ENCODE measurements around the gene TMC1.

TMC1 gene

GRCh38 chr9:72575666-72576065 lies 54.3 kb downstream of the TMC1 start:
- DNase-seq (ENCODE audit: low spot score): no peak

- no peak for DNase-seq (ENCODE audit: low spot score)
Measured at GRCh38 chr9:72576087-72576486, 54.7 kb downstream of the TMC1 start.

GRCh38 chr9:72577212-72577753 lies 55.9 kb downstream of the TMC1 start:
- no peak for DNase-seq (ENCODE audit: low spot score)

- no peak for DNase-seq (ENCODE audit: low spot score)
Measured at GRCh38 chr9:72579190-72579589, 57.8 kb downstream of the TMC1 start.

GRCh38 chr9:72579880-72580550 lies 58.6 kb downstream of the TMC1 start:
- DNase-seq (ENCODE audit: low spot score): no peak

GRCh38 chr9:72581694-72582093 lies 60.3 kb downstream of the TMC1 start:
- DNase-seq (ENCODE audit: low spot score): no peak

- no peak for DNase-seq (ENCODE audit: low spot score)
Measured at GRCh38 chr9:72583370-72583769, 62.0 kb downstream of the TMC1 start.

GRCh38 chr9:72586388-72587130 lies 65.2 kb downstream of the TMC1 start:
- peak; percentile 53 for DNase-seq (ENCODE audit: low spot score)

- no peak for DNase-seq (ENCODE audit: low spot score)
Measured at GRCh38 chr9:72588336-72588735, 66.9 kb downstream of the TMC1 start.

- no peak for DNase-seq (ENCODE audit: low spot score)
Measured at GRCh38 chr9:72589667-72590521, 68.5 kb downstream of the TMC1 start.

GRCh38 chr9:72590824-72591223 lies 69.4 kb downstream of the TMC1 start:
- no peak for DNase-seq (ENCODE audit: low spot score)

- peak; percentile 58 for DNase-seq (ENCODE audit: low spot score)
Measured at GRCh38 chr9:72592502-72593403, 71.3 kb downstream of the TMC1 start.

- DNase-seq (ENCODE audit: low spot score): no peak
Measured at GRCh38 chr9:72596451-72597180, 75.2 kb downstream of the TMC1 start.

GRCh38 chr9:72597181-72597517 lies 75.7 kb downstream of the TMC1 start:
- DNase-seq (ENCODE audit: low spot score): no peak

- no peak for DNase-seq (ENCODE audit: low spot score)
Measured at GRCh38 chr9:72597601-72598000, 76.2 kb downstream of the TMC1 start.

- DNase-seq (ENCODE audit: low spot score): no peak
Measured at GRCh38 chr9:72598639-72599038, 77.2 kb downstream of the TMC1 start.

- no peak for DNase-seq (ENCODE audit: low spot score)
Measured at GRCh38 chr9:72599874-72600534, 78.6 kb downstream of the TMC1 start.

GRCh38 chr9:72600671-72601070 lies 79.3 kb downstream of the TMC1 start:
- no peak for DNase-seq (ENCODE audit: low spot score)

- no peak for DNase-seq (ENCODE audit: low spot score)
Measured at GRCh38 chr9:72601615-72602014, 80.2 kb downstream of the TMC1 start.

GRCh38 chr9:72612449-72612848 lies 91.0 kb downstream of the TMC1 start:
- no peak for DNase-seq (ENCODE audit: low spot score)
